Measurements from ENCODE around the gene MKKS.
"Not testable (repeated sequence)": the region's sequence is repeated elsewhere in the genome, so short reads cannot be mapped to it uniquely, and the experiment has no call there.

The MKKS gene

GRCh38 chr20:10402938-10403608 lies 30.9 kb downstream of the MKKS start:
- Histone ChIP-seq H3K9me3 (ENCODE audit: insufficient read depth, low read depth, low read length) (no peaks in the 10 kb centered on the region), H3K4me3 (ENCODE audit: low read length, poor library complexity, severe bottlenecking) (no peak overlapping the region), H3K9me2 (replicated peaks; ENCODE audit: low read depth, low read length) (no peaks in the 10 kb centered on the region), H3K27me3 (ENCODE audit: insufficient read depth, low read length, poor library complexity, severe bottlenecking) (no peaks in the 10 kb centered on the region), H3K79me2 (ENCODE audit: insufficient read depth, low read length) (no peaks in the 10 kb centered on the region), H3K36me3 (ENCODE audit: insufficient read depth, low read length) (no peaks in the 10 kb centered on the region), H3K9ac (ENCODE audit: low read depth, low read length, poor library complexity, severe bottlenecking) (no peak overlapping the region), H3F3A (ENCODE audit: low read depth) (no peaks in the 10 kb centered on the region), H4K20me1 (ENCODE audit: insufficient read depth, low read length, poor library complexity, severe bottlenecking) (no peaks in the 10 kb centered on the region), H2AFZ (ENCODE audit: low read length) (no peak overlapping the region), H3K4me2 (ENCODE audit: low read depth, low read length, poor library complexity, severe bottlenecking) (no peak overlapping the region), H3K4me1 (ENCODE audit: insufficient read depth, low read length, poor library complexity, severe bottlenecking) (no peaks in the 10 kb centered on the region)
- TF ChIP-seq EZH2phosphoT487 (IDR thresholded peaks at IDR 0.05; ENCODE audit: borderline replicate concordance): no peak
- TF ChIP-seq, protein P1, sequence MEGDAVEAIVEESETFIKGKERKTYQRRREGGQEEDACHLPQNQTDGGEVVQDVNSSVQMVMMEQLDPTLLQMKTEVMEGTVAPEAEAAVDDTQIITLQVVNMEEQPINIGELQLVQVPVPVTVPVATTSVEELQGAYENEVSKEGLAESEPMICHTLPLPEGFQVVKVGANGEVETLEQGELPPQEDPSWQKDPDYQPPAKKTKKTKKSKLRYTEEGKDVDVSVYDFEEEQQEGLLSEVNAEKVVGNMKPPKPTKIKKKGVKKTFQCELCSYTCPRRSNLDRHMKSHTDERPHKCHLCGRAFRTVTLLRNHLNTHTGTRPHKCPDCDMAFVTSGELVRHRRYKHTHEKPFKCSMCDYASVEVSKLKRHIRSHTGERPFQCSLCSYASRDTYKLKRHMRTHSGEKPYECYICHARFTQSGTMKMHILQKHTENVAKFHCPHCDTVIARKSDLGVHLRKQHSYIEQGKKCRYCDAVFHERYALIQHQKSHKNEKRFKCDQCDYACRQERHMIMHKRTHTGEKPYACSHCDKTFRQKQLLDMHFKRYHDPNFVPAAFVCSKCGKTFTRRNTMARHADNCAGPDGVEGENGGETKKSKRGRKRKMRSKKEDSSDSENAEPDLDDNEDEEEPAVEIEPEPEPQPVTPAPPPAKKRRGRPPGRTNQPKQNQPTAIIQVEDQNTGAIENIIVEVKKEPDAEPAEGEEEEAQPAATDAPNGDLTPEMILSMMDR (conservative IDR thresholded peaks at IDR 0.05; ENCODE audit: low read length): no peak

GRCh38 chr20:10398834-10399369 lies 35.1 kb downstream of the MKKS start:
- Histone ChIP-seq H3K4me3 (ENCODE audit: low read length, poor library complexity, severe bottlenecking) (no peak overlapping the region), H3K9me2 (replicated peaks; ENCODE audit: low read depth, low read length) (no peaks in the 10 kb centered on the region), H3K27me3 (ENCODE audit: insufficient read depth, low read length, poor library complexity, severe bottlenecking) (no peaks in the 10 kb centered on the region), H3K9ac (ENCODE audit: low read depth, low read length, poor library complexity, severe bottlenecking) (no peak overlapping the region), H4K20me1 (ENCODE audit: insufficient read depth, low read length, poor library complexity, severe bottlenecking) (no peaks in the 10 kb centered on the region), H3K4me1 (ENCODE audit: insufficient read depth, low read length, poor library complexity, severe bottlenecking) (no peaks in the 10 kb centered on the region), H3F3A (ENCODE audit: low read depth) (no peaks in the 10 kb centered on the region), H3K36me3 (ENCODE audit: insufficient read depth, low read length) (no peaks in the 10 kb centered on the region), H2AFZ (ENCODE audit: low read length) (no peak overlapping the region), H3K9me3 (ENCODE audit: insufficient read depth, low read depth, low read length) (no peaks in the 10 kb centered on the region), H3K79me2 (ENCODE audit: insufficient read depth, low read length) (no peaks in the 10 kb centered on the region), H3K4me2 (ENCODE audit: low read depth, low read length, poor library complexity, severe bottlenecking) (no peak overlapping the region)
- no peak for TF ChIP-seq EZH2phosphoT487 (IDR thresholded peaks at IDR 0.05; ENCODE audit: borderline replicate concordance)

GRCh38 chr20:10394752-10395151 lies 39.3 kb downstream of the MKKS start:
- not testable (repeated sequence) for H3K4me3 ChIP-seq (ENCODE audit: low read length, poor library complexity, severe bottlenecking); H2AFZ ChIP-seq (ENCODE audit: low read length); H3K9me2 ChIP-seq (replicated peaks; ENCODE audit: low read depth, low read length); H3F3A ChIP-seq (ENCODE audit: low read depth); H3K27me3 ChIP-seq (ENCODE audit: insufficient read depth, low read length, poor library complexity, severe bottlenecking); H4K20me1 ChIP-seq (ENCODE audit: insufficient read depth, low read length, poor library complexity, severe bottlenecking); H3K36me3 ChIP-seq (ENCODE audit: insufficient read depth, low read length); H3K4me2 ChIP-seq (ENCODE audit: low read depth, low read length, poor library complexity, severe bottlenecking); H3K4me1 ChIP-seq (ENCODE audit: insufficient read depth, low read length, poor library complexity, severe bottlenecking); H3K9ac ChIP-seq (ENCODE audit: low read depth, low read length, poor library complexity, severe bottlenecking); H3K9me3 ChIP-seq (ENCODE audit: insufficient read depth, low read depth, low read length); H3K79me2 ChIP-seq (ENCODE audit: insufficient read depth, low read length)

- Histone ChIP-seq H3K9me3 (ENCODE audit: insufficient read depth, low read depth, low read length) (no peaks in the 10 kb centered on the region), H3K36me3 (ENCODE audit: insufficient read depth, low read length) (no peaks in the 10 kb centered on the region), H3K9me2 (replicated peaks; ENCODE audit: low read depth, low read length) (no peaks in the 10 kb centered on the region), H3K79me2 (ENCODE audit: insufficient read depth, low read length) (no peaks in the 10 kb centered on the region), H3F3A (ENCODE audit: low read depth) (no peaks in the 10 kb centered on the region), H3K4me1 (ENCODE audit: insufficient read depth, low read length, poor library complexity, severe bottlenecking) (no peaks in the 10 kb centered on the region), H4K20me1 (ENCODE audit: insufficient read depth, low read length, poor library complexity, severe bottlenecking) (no peaks in the 10 kb centered on the region), H3K9ac (ENCODE audit: low read depth, low read length, poor library complexity, severe bottlenecking) (no peak overlapping the region), H3K4me2 (ENCODE audit: low read depth, low read length, poor library complexity, severe bottlenecking) (no peak overlapping the region), H3K27me3 (ENCODE audit: insufficient read depth, low read length, poor library complexity, severe bottlenecking) (no peaks in the 10 kb centered on the region), H3K4me3 (ENCODE audit: low read length, poor library complexity, severe bottlenecking) (no peak overlapping the region), H2AFZ (ENCODE audit: low read length) (no peak overlapping the region)
- TF ChIP-seq, protein P1 (conservative IDR thresholded peaks at IDR 0.05; ENCODE audit: low read length): no peak
- TF ChIP-seq EZH2phosphoT487 (IDR thresholded peaks at IDR 0.05; ENCODE audit: borderline replicate concordance): no peak
Observed at GRCh38 chr20:10390709-10391108, 43.3 kb downstream of the MKKS start.
